HepG2 (cell line): ENCODE measurements around the gene FGFR3. TPM values are rescaled to one million over a fixed set of nuclear protein-coding genes. Genes with fewer than 3 reads are reported as not detected.

ENCODE experiments used
- AKAP8 ChIP-seq: sonication (generic); formaldehyde crosslinking; IDR thresholded peaks from 2 replicates; pipeline ENCODE4 v1.5.1; 2020; ENCODE audit warnings: mild to moderate bottlenecking, missing genetic modification reagents
- ARHGAP35 ChIP-seq: sonication (generic); formaldehyde crosslinking; IDR thresholded peaks from 2 replicates; pipeline ENCODE4 v1.9.0; 2022; ENCODE audit warnings: mild to moderate bottlenecking, inconsistent platforms, moderate library complexity, missing genetic modification reagents, borderline replicate concordance
- DMAP1 ChIP-seq: IDR thresholded peaks from 2 replicates; pipeline ENCODE4 v1.6.1; 2016
- FOXC1 ChIP-seq: sonication (generic); formaldehyde crosslinking; IDR thresholded peaks from 2 replicates; pipeline ENCODE4 v1.8.0; 2022; ENCODE audit warnings: mild to moderate bottlenecking, missing genetic modification reagents, borderline replicate concordance
- GATAD1 ChIP-seq: IDR thresholded peaks from 2 replicates; pipeline ENCODE4 v1.6.1; 2016; ENCODE audit warnings: missing genetic modification reagents, missing compliant biosample characterization
- GPN1 ChIP-seq: sonication (generic); formaldehyde crosslinking; IDR thresholded peaks from 2 replicates; pipeline ENCODE4 v1.5.1; 2020; ENCODE audit warnings: missing genetic modification reagents, borderline replicate concordance
- HNF4A ChIP-seq: sonication (generic); formaldehyde crosslinking; IDR thresholded peaks from 2 replicates; pipeline ENCODE4 v1.4.0; 2020; ENCODE audit warnings: missing genetic modification reagents
- HOXD1 ChIP-seq: sonication (generic); formaldehyde crosslinking; IDR thresholded peaks from 2 replicates; pipeline ENCODE4 v1.5.0; 2020; ENCODE audit warnings: missing genetic modification reagents
- JUNB ChIP-seq: sonication (generic); formaldehyde crosslinking; IDR thresholded peaks from 2 replicates; pipeline ENCODE4 v1.8.0; 2022; ENCODE audit warnings: missing genetic modification reagents, mild to moderate bottlenecking, borderline replicate concordance
- KLF13 ChIP-seq: sonication (generic); formaldehyde crosslinking; IDR thresholded peaks from 2 replicates; pipeline ENCODE4 v1.4.0; 2020; ENCODE audit warnings: mild to moderate bottlenecking, missing genetic modification reagents
- MED13 ChIP-seq: sonication (generic); formaldehyde crosslinking; IDR thresholded peaks from 2 replicates; pipeline ENCODE4 v1.5.0; 2020; ENCODE audit warnings: missing genetic modification reagents
- MYC ChIP-seq: sonication (generic); formaldehyde crosslinking; IDR thresholded peaks from 2 replicates; pipeline ENCODE4 v1.9.0; 2021; ENCODE audit warnings: missing genetic modification reagents, borderline replicate concordance
- NR2F2 ChIP-seq: IDR thresholded peaks from 2 replicates; pipeline ENCODE4 v1.6.1; 2012; ENCODE audit warnings: low read depth, inconsistent platforms, borderline replicate concordance
- POLR2G ChIP-seq: fragments of 200-400 bp; formaldehyde crosslinking; IDR thresholded peaks from 2 replicates; pipeline ENCODE4 v1.6.1; 2018; ENCODE audit warnings: mild to moderate bottlenecking, low read depth, low read length, moderate library complexity
- SALL1 ChIP-seq: sonication (generic); formaldehyde crosslinking; IDR thresholded peaks from 2 replicates; pipeline ENCODE4 v1.8.0; 2022; ENCODE audit warnings: mild to moderate bottlenecking, missing genetic modification reagents
- SIX1 ChIP-seq: sonication (generic); formaldehyde crosslinking; IDR thresholded peaks from 2 replicates; pipeline ENCODE4 v1.4.0; 2020; ENCODE audit warnings: missing genetic modification reagents, borderline replicate concordance
- TBP ChIP-seq: sonication (generic); formaldehyde crosslinking; IDR thresholded peaks from 2 replicates; pipeline ENCODE4 v1.5.0; 2020; ENCODE audit warnings: missing genetic modification reagents
- TEAD3 ChIP-seq: optimal IDR thresholded peaks from 2 replicates; pipeline ENCODE3; 2016; ENCODE audit warnings: borderline replicate concordance
- ZBTB21 ChIP-seq: sonication (generic); formaldehyde crosslinking; IDR thresholded peaks from 2 replicates; pipeline ENCODE4 v1.4.0; 2020; ENCODE audit warnings: missing genetic modification reagents
- ZNF12 ChIP-seq: sonication (generic); formaldehyde crosslinking; IDR thresholded peaks from 2 replicates; pipeline ENCODE4 v1.5.0; 2020; ENCODE audit warnings: missing genetic modification reagents
- ZNF430 ChIP-seq: sonication (generic); formaldehyde crosslinking; IDR thresholded peaks from 2 replicates; pipeline ENCODE4 v1.9.0; 2021; ENCODE audit warnings: mild to moderate bottlenecking, missing genetic modification reagents
- ZNF441 ChIP-seq: sonication (generic); formaldehyde crosslinking; IDR thresholded peaks from 2 replicates; pipeline ENCODE4 v1.7.0; 2021; ENCODE audit warnings: missing genetic modification reagents, borderline replicate concordance
- ZNF7 ChIP-seq: IDR thresholded peaks from 2 replicates; pipeline ENCODE4 v1.6.1; 2016; ENCODE audit warnings: missing biosample characterization, missing genetic modification reagents
- ZNF749 ChIP-seq: sonication (generic); formaldehyde crosslinking; IDR thresholded peaks from 2 replicates; pipeline ENCODE4 v1.8.0; 2022; ENCODE audit warnings: mild to moderate bottlenecking, missing genetic modification reagents, moderate library complexity, borderline replicate concordance
- ZNF768 ChIP-seq: sonication (generic); formaldehyde crosslinking; IDR thresholded peaks from 2 replicates; pipeline ENCODE4 v1.4.0; 2020; ENCODE audit warnings: missing genetic modification reagents
- ZNF781 ChIP-seq: sonication (generic); formaldehyde crosslinking; IDR thresholded peaks from 2 replicates; pipeline ENCODE4 v1.5.1; 2020; ENCODE audit warnings: borderline replicate concordance, mild to moderate bottlenecking, missing genetic modification reagents; ENCODE audit errors: not compliant biosample characterization
- ZSCAN9 ChIP-seq: IDR thresholded peaks from 2 replicates; pipeline ENCODE4 v1.6.1; 2016; ENCODE audit warnings: borderline replicate concordance
- polyA plus RNA-seq, 8 experiments: library from polyadenylated mRNA; depleted of rRNA in 3 of 8; stranded (reverse) in 7 of 8; unstranded in 1 of 8; fragments of >200 nt; fragmentation: Illumina TruSeq in 4 of 8; extraction: Trizol in 4 of 8; gene quantifications; 2 replicates each; pipeline versions ENCODE4 v1.2.1 to v1.2.3, GENCODE V29; 2011 to 2016; ENCODE audit warnings: low read depth in 4 of 8, missing spikeins in 1 of 8, mixed read lengths in 1 of 8; ENCODE audit not compliant: insufficient read depth in 1 of 8
- total RNA-seq, 5 experiments: library from RNA; depleted of rRNA; stranded (reverse); fragments of >200 nt; fragmentation: Illumina TruSeq; extraction: Trizol; gene quantifications; 2 replicates each; pipeline ENCODE4 v1.2.3, GENCODE V29; 2016; ENCODE audit warnings: low read depth in 1 of 5
- TF ChIP-seq, protein P1 (sequence below): sonication (generic); formaldehyde crosslinking; IDR thresholded peaks from 2 replicates; pipeline ENCODE4 v1.8.0; 2022; ENCODE audit warnings: mild to moderate bottlenecking, missing genetic modification reagents, moderate library complexity
- TF ChIP-seq, protein P2 (sequence below): sonication (generic); formaldehyde crosslinking; IDR thresholded peaks from 2 replicates; pipeline ENCODE4 v1.8.1; 2023; ENCODE audit warnings: mild to moderate bottlenecking, moderate library complexity, missing genetic modification reagents
- TF ChIP-seq, protein P3 (sequence below): sonication (generic); formaldehyde crosslinking; IDR thresholded peaks from 2 replicates; pipeline ENCODE4 v1.8.1; 2023; ENCODE audit warnings: mild to moderate bottlenecking, missing genetic modification reagents

The FGFR3 gene
- total and polyA plus RNA-seq, 2 of the 13 experiments (the other 11 are each of a cell fraction or from before 2014, with no cell fraction given) = 103 to 109 TPM

DNA sequence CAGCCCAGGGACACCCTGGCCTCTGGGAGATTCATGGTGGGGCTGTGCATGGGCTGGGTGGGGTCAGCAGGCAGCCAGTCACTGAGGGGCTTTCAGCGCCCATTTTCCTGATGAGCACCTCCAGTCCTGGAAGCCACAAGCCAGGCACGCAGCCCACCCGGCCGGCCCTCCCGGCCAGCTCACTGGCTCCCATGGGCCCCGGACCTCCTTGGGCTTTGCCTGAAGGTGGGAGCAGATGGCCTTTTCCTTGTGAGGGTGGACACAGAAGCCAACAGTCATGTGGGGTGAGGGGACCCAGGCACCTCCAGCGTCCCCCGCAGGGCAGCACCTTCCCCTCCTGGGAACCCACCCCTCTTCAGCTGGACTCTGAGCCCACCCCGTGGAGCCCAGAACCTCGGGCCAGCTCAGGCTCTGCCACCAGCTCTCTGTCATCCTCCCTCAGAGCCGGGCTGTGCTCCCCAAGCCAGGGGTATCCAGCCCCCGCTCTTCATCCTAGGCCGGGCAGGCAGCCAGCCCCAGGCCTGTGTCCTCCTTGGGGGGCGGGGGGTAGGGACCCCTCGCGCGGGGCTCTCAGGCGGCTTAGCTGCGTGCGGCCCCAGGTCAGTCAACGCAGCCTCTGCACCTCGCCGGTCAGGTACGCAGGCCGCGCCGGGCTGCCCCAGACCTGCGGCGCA, 798 bp upstream of the FGFR3 start (continued):
- peak; percentile 74; the same call in 1 of the 2 replicates for TF ChIP-seq ARHGAP35 (CRISPR knock-in tag)
- TF ChIP-seq, protein P1, sequence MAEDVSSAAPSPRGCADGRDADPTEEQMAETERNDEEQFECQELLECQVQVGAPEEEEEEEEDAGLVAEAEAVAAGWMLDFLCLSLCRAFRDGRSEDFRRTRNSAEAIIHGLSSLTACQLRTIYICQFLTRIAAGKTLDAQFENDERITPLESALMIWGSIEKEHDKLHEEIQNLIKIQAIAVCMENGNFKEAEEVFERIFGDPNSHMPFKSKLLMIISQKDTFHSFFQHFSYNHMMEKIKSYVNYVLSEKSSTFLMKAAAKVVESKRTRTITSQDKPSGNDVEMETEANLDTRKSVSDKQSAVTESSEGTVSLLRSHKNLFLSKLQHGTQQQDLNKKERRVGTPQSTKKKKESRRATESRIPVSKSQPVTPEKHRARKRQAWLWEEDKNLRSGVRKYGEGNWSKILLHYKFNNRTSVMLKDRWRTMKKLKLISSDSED (CRISPR knock-in tag) = no peak
- no peak for TF ChIP-seq NR2F2
- TF ChIP-seq FOXC1 (CRISPR knock-in tag) = 0 out of 2 replicates have a peak, but pooled peaks have one; percentile 16
- no peak for TF ChIP-seq MED13 (CRISPR knock-in tag)
- TF ChIP-seq ZNF768 (CRISPR knock-in tag) = peak; percentile 14; the same call in 1 of the 2 replicates
- TF ChIP-seq GPN1 (CRISPR knock-in tag) = no peak
- 0 out of 2 replicates have a peak, but pooled peaks have one; percentile 5 for TF ChIP-seq HNF4A
- TF ChIP-seq AKAP8 (CRISPR knock-in tag) = no peak
- TF ChIP-seq, protein P2, sequence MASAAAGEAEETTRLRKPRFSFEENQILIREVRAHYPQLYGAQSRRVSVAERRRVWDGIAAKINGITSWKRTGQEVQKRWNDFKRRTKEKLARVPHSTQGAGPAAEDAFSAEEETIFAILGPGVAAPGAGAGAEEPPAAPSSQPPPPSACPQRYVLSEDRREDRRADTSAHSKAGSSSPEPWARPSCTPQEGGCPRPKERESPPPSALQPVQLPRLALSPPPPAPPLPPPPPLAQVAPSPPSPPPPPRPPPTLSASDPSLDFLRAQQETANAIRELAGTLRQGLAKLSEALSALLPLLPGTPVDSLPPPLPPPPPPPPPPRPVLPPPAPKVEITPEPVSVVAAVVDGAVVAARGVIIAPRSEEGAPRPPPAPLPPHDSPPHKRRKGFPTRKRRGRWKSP (CRISPR knock-in tag) = no peak
- TF ChIP-seq TEAD3 (CRISPR knock-in tag) = no peak
- TF ChIP-seq SIX1 = no peak
- no peak for TF ChIP-seq JUNB (CRISPR knock-in tag)
- TF ChIP-seq ZNF781 (CRISPR knock-in tag) = no peak
- no peak for TF ChIP-seq POLR2G
- TF ChIP-seq HOXD1 (CRISPR knock-in tag) = no peak
- no peak; the same call in 1 of the 2 replicates for TF ChIP-seq SALL1 (CRISPR knock-in tag)
- no peak for TF ChIP-seq TBP
- no peak for TF ChIP-seq ZNF441
- 0 out of 2 replicates have a peak, but pooled peaks have one; percentile 39 for TF ChIP-seq KLF13 (CRISPR knock-in tag)
- TF ChIP-seq MYC (CRISPR knock-in tag) = peak; percentile 35; the same call in 1 of the 2 replicates
- TF ChIP-seq ZNF749 = no peak
- TF ChIP-seq, protein P3, sequence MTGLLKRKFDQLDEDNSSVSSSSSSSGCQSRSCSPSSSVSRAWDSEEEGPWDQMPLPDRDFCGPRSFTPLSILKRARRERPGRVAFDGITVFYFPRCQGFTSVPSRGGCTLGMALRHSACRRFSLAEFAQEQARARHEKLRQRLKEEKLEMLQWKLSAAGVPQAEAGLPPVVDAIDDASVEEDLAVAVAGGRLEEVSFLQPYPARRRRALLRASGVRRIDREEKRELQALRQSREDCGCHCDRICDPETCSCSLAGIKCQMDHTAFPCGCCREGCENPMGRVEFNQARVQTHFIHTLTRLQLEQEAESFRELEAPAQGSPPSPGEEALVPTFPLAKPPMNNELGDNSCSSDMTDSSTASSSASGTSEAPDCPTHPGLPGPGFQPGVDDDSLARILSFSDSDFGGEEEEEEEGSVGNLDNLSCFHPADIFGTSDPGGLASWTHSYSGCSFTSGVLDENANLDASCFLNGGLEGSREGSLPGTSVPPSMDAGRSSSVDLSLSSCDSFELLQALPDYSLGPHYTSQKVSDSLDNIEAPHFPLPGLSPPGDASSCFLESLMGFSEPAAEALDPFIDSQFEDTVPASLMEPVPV (CRISPR knock-in tag) = no peak
- TF ChIP-seq ZSCAN9 = no peak
- TF ChIP-seq ZNF430 (CRISPR knock-in tag) = no peak
- TF ChIP-seq ZNF7 (CRISPR knock-in tag) = no peak
- TF ChIP-seq GATAD1 (CRISPR knock-in tag) = no peak
- TF ChIP-seq ZNF12 = no peak
- no peak for TF ChIP-seq ZBTB21
- TF ChIP-seq DMAP1 (CRISPR knock-in tag) = no peak
